ENCODE measurements around the gene DDIT4.

DNA sequence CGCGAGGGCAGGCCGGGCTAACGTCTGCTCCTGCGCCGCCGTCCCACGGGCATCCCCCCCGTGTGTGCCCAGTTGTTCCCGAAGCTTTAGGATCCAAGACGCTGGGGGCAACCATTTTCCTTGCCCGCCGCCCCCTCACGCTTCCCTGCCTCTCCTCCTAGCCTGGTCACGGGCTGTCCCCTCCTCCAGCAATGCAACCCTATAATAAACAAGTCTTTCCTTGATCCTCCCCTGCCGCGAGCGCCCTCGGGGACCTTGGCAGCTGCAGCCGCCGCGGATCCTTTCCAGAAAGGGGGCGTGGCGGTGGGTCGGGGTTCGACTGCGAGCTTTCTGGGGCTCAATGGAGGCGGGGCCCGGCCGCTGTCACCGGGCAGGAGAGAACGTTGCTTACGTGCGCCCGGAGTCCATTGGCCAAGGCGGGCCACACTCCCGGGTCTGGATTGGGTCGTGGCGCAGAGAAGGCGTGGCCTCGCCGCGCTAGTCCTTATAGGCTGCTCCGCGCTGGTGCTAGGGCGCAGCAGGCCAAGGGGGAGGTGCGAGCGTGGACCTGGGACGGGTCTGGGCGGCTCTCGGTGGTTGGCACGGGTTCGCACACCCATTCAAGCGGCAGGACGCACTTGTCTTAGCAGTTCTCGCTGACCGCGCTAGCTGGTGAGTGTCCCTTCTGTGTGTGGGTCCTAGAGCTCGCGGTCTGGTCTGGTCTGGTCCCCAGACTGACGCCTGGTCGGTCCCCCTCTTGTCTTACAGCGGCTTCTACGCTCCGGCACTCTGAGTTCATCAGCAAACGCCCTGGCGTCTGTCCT, at the start of gene DDIT4:
- TF ChIP-seq, protein P1, sequence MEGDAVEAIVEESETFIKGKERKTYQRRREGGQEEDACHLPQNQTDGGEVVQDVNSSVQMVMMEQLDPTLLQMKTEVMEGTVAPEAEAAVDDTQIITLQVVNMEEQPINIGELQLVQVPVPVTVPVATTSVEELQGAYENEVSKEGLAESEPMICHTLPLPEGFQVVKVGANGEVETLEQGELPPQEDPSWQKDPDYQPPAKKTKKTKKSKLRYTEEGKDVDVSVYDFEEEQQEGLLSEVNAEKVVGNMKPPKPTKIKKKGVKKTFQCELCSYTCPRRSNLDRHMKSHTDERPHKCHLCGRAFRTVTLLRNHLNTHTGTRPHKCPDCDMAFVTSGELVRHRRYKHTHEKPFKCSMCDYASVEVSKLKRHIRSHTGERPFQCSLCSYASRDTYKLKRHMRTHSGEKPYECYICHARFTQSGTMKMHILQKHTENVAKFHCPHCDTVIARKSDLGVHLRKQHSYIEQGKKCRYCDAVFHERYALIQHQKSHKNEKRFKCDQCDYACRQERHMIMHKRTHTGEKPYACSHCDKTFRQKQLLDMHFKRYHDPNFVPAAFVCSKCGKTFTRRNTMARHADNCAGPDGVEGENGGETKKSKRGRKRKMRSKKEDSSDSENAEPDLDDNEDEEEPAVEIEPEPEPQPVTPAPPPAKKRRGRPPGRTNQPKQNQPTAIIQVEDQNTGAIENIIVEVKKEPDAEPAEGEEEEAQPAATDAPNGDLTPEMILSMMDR (IDR thresholded peaks at IDR 0.05; ENCODE audit: low read depth, low read length): no peak
- TF ChIP-seq MYC (IDR thresholded peaks at IDR 0.05; ENCODE audit: low read depth, low read length): peak; percentile 71; the same call in 1 of the 2 replicates

All from NB4 (cell line).